Measurements from ENCODE around the gene UBE2O.

The UBE2O gene

GRCh38 chr17:76439314-76439928 lies 13.5 kb downstream of the UBE2O start:
- no peak for DNase-seq (ENCODE audit: low read depth in 3 of 3)

- no peak for DNase-seq (ENCODE audit: low read depth in 3 of 3)
Observed at GRCh38 chr17:76438906-76439305, 14.0 kb downstream of the UBE2O start.

- no peak for DNase-seq (ENCODE audit: low read depth in 3 of 3)
Observed at GRCh38 chr17:76437467-76438402, 15.2 kb downstream of the UBE2O start.

DNA sequence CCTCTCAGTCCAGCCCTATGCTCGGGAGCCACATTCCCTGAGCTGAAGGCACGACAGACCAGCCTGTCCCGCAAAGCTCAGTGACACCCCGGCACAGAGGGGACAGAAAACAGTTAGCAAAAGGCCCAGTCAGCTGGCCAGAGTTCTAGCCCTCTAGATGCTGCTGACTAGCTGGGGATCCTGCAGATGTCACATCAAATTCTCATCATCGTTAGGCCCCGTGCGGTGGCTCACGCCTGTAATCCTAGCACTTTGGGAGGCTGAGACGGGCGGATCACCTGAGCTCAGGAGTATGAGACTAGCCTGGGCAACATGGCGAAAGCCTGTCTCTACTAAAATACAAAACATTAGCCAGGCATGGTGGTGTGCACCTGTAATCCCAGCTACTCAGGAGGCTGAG lies 17.2 kb downstream of the UBE2O start:
- DNase-seq (ENCODE audit: low read depth in 3 of 3) = no peak

GRCh38 chr17:76434870-76435269 lies 18.1 kb downstream of the UBE2O start:
- no peak for DNase-seq (ENCODE audit: low read depth in 3 of 3)

GRCh38 chr17:76433693-76434092 lies 19.3 kb downstream of the UBE2O start:
- no peak for DNase-seq (ENCODE audit: low read depth in 3 of 3)

DNA sequence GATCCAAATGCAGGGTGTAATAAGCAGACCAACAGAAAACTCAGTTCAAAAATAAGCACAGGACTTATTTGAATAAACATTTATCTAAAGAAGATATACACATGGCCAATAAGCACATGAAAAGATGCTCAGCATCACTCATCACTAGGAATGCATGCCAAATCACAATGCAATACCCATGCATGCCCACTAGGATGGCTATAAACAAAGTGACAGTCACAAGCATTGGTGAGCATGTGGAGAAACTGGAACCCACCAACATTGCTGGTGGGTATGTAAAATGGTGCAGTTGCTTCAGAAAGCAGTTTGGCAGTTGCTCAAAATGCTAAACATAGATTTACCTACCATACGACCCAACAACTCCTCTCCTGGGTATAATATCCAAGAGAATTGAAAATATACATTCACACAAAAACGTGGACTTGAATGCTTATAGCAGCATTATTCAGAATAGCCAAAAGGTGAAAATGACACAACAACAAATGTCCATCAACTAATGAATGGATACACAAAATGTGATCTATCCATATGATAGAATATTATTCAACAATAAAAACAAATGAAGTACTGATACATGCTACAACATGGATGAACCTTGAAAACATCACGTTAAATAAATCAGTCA lies 20.1 kb downstream of the UBE2O start:
- DNase-seq (ENCODE audit: low read depth in 3 of 3) = no peak

- no peak for DNase-seq (ENCODE audit: low read depth in 3 of 3)
Observed at GRCh38 chr17:76432004-76432403, 20.9 kb downstream of the UBE2O start.

- no peak for DNase-seq (ENCODE audit: low read depth in 3 of 3)
Observed at GRCh38 chr17:76431509-76431908, 21.4 kb downstream of the UBE2O start.

DNA sequence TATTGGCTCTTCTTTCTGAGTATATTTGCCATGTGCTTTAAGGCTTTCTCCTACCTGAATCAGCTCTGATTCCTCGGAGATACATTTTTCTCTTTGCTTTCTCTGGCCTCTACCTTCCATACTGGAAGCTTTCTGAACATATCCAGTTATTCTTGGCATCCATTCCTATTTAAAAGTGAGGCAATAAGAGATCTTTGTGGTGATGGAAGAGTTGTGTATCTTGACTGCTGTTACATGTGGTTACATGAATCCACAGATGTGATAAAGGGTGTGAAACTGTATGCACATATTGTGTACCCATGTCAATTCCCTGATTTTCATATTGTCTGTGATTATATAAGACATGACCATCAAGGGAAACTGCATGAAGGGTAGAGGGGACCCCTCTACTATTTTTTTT lies 24.4 kb downstream of the UBE2O start:
- DNase-seq (ENCODE audit: low read depth in 3 of 3) = no peak

DNA sequence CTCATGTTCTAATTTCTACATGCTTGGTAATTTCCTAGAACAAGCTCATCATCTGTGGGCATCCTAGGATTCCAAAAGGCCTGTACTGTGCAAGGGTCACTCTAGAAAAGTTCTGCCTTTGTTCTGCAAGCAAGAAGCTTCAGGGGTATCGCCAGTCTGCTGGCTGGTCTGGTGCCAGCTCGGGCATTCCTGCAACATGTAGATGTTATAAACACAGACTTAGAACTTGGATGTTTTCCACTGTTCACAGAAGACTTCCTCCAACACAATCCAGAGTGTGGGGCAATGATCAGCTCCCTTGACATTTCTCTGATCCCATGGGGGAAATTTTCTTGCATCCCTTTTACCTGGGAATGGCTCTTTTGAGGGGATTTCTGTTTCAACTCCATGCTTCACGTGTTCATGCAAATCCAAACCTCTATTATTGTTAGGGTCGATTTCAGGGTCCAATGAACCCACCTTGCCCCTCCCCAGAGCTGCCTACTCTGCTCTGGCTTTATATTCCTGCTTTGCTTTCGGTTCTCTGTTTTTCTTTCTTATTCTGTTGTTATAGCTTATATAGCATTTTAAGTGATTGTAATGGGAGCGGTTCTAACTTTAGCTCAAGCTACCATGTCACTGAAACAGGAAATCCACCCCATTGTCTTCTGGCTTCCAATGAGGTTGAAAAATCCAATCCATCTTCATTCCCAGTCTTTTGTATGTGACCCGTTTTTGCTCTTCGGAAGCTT lies 25.3 kb downstream of the UBE2O start:
- DNase-seq (ENCODE audit: low read depth in 3 of 3) = no peak

GRCh38 chr17:76426853-76427252 lies 26.1 kb downstream of the UBE2O start:
- no peak for DNase-seq (ENCODE audit: low read depth in 3 of 3)

- DNase-seq (ENCODE audit: low read depth in 3 of 3) = no peak
Observed at GRCh38 chr17:76422860-76423259, 30.1 kb downstream of the UBE2O start.

GRCh38 chr17:76422406-76422805 lies 30.5 kb downstream of the UBE2O start:
- no peak for DNase-seq (ENCODE audit: low read depth in 3 of 3)

GRCh38 chr17:76421044-76421407 lies 31.9 kb downstream of the UBE2O start:
- DNase-seq (ENCODE audit: low read depth in 3 of 3) = no peak

DNA sequence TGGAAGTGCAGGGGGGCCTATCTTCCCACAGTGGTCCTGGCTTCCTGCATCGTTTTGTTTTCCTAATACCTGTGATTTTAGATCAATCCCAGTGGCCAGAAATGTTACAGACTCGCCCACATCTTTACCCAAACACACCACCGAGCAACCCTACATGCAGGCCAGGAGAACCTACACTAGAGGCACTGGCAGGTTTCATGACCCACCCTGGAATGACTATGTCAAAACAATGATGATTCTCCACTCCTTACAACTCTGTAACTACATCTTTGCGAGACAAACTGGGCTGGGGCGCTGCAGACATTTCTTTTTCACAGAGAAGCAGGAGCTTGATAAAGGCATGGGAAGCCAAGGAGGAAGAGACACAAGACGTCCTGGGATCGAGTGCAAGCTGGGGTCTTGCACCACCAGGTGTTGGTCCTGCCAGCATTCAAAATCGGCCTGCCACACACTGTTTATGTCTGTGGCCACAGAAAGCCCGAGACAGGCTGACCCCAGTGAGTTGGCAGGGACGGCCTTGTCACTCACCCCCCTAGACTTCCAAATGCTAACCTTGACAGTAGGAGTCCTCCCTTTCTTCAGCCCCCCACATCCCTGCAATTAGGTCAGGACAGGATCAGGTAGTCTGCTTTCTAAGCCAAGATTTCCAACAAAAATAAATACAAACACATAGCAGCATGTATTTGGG lies 32.5 kb downstream of the UBE2O start:
- no peak for DNase-seq (ENCODE audit: low read depth in 3 of 3)

GRCh38 chr17:76419576-76420260 lies 33.2 kb downstream of the UBE2O start:
- no peak for DNase-seq (ENCODE audit: low read depth in 3 of 3)

DNA sequence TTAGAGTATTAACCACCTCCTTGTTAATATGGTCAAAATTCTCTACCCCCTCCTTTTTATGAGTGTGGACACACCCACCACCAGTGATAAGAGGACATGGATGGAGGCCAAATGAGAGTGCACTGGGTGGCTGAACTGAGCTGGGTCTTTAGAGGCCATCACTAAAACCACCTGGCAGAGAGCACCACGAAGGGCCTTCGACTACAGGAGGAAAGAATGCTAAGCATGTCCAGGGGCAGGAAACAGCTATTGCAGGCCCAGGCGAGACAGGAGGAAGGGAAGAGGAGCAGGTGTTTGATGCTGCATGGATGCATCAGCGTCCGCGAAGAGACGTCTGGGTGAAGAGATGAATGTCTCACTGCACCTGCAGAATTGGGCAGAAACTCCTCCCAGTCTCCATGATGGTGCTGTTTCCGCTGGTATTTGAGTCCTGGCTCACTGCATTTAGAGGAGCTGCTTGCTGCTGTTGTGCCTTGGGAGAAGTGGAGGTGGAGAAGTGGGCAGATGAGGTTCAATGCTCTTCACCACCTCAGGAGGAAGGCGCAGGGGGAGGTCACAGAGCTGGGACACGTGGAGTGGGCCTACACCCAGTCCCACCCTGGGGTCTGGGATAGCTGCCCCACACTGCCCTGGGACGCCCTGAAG lies 35.3 kb downstream of the UBE2O start:
- DNase-seq (ENCODE audit: low read depth in 3 of 3) = no peak

DNA sequence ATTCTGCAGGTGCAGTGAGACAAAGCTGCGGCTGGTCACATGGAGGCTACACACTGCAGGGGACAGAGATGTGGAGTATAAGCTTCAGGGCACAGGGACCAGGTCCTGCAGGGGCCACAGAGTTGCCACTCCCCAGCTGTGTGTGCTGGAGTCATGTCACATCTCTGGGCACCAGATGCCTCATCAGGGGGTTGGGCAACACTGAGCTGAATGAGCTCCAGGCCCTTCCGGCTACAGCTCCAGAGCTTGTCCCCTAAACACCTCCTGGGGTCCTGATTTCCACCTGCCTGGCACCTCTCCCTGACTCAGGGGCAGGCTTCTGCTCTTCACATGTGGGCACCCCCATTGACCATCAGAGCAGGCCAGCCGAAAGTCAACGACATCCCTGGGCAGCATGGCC lies 36.1 kb downstream of the UBE2O start:
- DNase-seq (ENCODE audit: low read depth in 3 of 3) = no peak

- DNase-seq (ENCODE audit: low read depth in 3 of 3) = no peak
Observed at GRCh38 chr17:76416457-76416856, 36.5 kb downstream of the UBE2O start.

DNA sequence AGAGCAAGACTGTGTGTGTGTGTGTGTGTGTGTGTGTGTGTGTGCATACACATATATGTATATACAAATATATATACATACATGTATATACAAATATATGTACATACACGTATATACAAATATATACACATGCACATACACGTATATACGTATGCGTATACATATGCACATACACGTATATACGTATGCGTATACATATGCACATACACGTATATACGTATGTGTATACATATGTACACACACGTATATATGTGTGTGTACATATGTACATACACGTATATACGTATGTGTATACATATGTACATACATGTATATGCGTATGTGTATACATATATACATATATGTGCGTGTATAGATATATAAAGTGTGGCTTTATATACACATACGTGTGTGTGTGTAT lies 37.2 kb downstream of the UBE2O start:
- no peak for DNase-seq (ENCODE audit: low read depth in 3 of 3)

Measured in stimulated activated CD4-positive, alpha-beta T cell treated with anti-CD3 and anti-CD28 coated beads, TNF-alpha, amount 100 ng/mL, for 4 hours (primary cell).